Activated CD4-positive, alpha-beta memory T cell treated with anti-CD3 and anti-CD28 coated beads for 36 hours (primary cell): ENCODE results near the gene PGP. TPM values are rescaled to one million over a fixed set of nuclear protein-coding genes. Genes with fewer than 3 reads are reported as not detected.
A peak's percentile ranks its signal among the peaks of the same experiment; 100 is the strongest.

Experiments used
- CTCF ChIA-PET: fragments of 350-600 bp; sonication (Branson Sonifier 250); formaldehyde crosslinking; loops from one replicate; lab custom pipeline; 2021; ENCODE audit warnings: antibody characterized with exemption, inconsistent platforms; lab: Charles Lee
- POLR2A ChIA-PET: fragments of 350-600 bp; sonication (Branson Sonifier 250); formaldehyde crosslinking; loops from one replicate; lab custom pipeline; 2021; ENCODE audit warnings: antibody characterized with exemption; lab: Charles Lee
- DNase-seq: peaks from one replicate; pipeline ENCODE4 v3.0.0-alpha.2; 2020
- H3K27ac Mint-ChIP-seq: one replicate; pipeline ENCODE4 v1.8.0; 2021; ENCODE audit warnings: mixed read lengths
- H3K27me3 Mint-ChIP-seq: one replicate; pipeline ENCODE4 v1.8.0; 2021; ENCODE audit warnings: mixed read lengths
- H3K36me3 Mint-ChIP-seq: one replicate; pipeline ENCODE4 v1.8.0; 2021; ENCODE audit warnings: mixed read lengths
- H3K4me1 Mint-ChIP-seq: one replicate; pipeline ENCODE4 v1.8.0; 2021; ENCODE audit warnings: low read depth, mixed read lengths
- H3K4me3 Mint-ChIP-seq: one replicate; pipeline ENCODE4 v1.8.0; 2021; ENCODE audit warnings: mild to moderate bottlenecking, mixed read lengths
- H3K9me3 Mint-ChIP-seq: one replicate; pipeline ENCODE4 v1.8.0; 2021; ENCODE audit warnings: mixed read lengths
- intact Hi-C: fragments of 100-400 bp; cut with micrococcal nuclease; formaldehyde crosslinking; loops from one replicate; pipeline ENCODE4 v1.15.1; 2023
- total RNA-seq, 2 experiments: library from RNA; stranded (reverse); gene quantifications; one replicate each; pipeline ENCODE4 v1.2.3, GENCODE V29; 2021

PGP gene
- total RNA-seq, 2 experiments from 2014 or later = 19.3 to 19.5 TPM

DNA sequence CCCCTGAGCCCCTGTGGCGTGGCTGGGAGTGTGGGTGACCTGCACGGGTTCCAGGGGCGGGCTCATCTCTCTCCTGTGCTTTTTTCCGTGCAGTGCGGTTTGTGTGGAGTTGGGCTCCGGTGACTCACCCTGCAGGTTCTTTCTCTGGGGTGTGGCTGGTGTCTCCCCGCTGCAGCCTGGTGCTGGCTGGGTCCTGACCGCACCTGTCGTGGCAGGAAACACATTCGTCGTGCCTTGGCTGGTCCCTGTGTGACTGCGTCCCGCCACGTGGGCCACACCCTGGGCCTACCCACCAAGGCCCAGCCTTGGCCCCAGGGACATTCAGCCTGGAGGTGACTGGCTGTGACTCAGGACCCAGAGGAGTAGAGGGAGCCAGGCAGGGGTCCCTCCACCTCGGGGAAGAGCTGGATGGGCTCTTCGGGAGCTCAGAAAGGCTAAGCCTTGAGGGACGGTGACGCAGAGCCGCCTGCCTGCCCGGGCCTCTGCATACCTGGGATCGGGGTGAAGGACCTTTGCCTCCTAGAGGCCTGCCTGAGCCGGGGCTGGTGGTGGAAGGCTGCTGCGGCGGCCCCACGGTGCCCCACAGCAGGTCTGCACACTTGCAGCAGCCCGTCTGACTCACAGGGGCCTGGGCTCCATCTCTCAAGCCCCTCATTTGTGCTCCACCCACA lies 51.3 kb downstream of the PGP start:
- ChIA-PET POLR2A (no interaction called here), CTCF (no interaction called here)
- no peaks in the 10 kb centered on the region for H3K27me3 Mint-ChIP-seq
- intact Hi-C loops = no loop called here
- H3K4me1 Mint-ChIP-seq = peaks cover 6% of the 10 kb centered on the region
- H3K36me3 Mint-ChIP-seq = peaks cover 4% of the 10 kb centered on the region
- H3K9me3 Mint-ChIP-seq = no peaks in the 10 kb centered on the region
- peak; percentile 36 for DNase-seq
- no peak overlapping the region for H3K4me3 Mint-ChIP-seq
- H3K27ac Mint-ChIP-seq = no peak overlapping the region

DNA sequence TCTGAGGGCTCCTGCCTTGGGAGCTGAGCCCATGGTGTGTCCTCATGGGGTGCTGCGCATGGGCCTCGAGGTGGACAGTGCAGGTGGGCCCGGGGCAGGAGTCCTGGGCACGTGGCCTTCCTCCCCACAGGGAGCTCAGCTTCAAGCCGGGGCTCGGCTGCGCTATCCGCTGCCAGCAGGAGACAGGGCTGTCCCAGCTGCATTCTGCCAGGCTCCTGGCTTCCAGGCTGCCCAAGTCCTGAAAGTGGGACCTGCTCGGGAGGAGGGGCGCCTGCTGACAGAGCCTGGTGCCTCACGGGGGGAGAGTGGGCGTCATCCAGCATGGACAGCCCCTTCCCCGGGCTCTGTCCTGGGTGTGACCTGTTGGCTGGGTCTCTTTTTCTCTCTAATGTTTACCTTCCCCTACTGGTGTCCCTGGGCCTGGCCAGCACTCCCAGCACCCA lies 51.9 kb downstream of the PGP start:
- Mint-ChIP-seq H3K4me3 (no peak overlapping the region), H3K27me3 (no peaks in the 10 kb centered on the region), H3K4me1 (peaks cover 10% of the 10 kb centered on the region), H3K9me3 (no peaks in the 10 kb centered on the region), H3K36me3 (peaks cover 4% of the 10 kb centered on the region), H3K27ac (no peak overlapping the region)
- no peak for DNase-seq
- ChIA-PET CTCF (no interaction called here), POLR2A (interaction anchor here (0.6 kb wide), 1 partner anchor 151 kb away, joined by 3 read pairs; no protein-coding TSS in a partner anchor)
- intact Hi-C loops = no loop called here

DNA sequence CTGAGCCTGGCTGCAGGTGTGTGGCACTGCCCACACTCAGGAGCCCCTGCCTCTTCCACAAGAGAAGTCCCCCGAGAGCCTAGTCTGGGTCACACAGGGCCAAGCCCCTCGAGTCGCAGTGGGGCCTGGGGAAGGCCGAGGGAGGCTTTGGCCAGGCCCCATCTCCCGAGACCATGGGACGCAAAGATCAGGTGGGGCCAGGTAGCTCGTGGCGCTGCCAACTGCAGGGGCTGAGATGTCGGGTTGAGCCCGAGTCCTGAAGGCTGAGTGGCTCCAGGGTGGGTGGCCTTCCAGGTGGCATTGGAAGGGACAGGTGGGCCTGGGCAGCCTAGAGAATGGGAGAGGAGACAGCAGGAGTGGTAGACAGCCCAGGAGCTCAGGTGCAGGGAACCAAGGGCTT lies 52.7 kb downstream of the PGP start:
- ChIA-PET CTCF (no interaction called here), POLR2A (no interaction called here)
- Mint-ChIP-seq H3K4me3 (no peak overlapping the region), H3K9me3 (no peaks in the 10 kb centered on the region), H3K27me3 (no peaks in the 10 kb centered on the region), H3K4me1 (peaks cover 18% of the 10 kb centered on the region), H3K36me3 (peaks cover 4% of the 10 kb centered on the region), H3K27ac (peak overlapping the region; percentile 13)
- intact Hi-C loops = no loop called here
- DNase-seq = no peak

Other genes with a start within 250 kb of the PGP start
- gene RNF151, start 248.0 kb downstream of the PGP start, total RNA-seq = not detected
- 10 to 100 TPM; 45.7 to 47.3 TPM for gene TBL3, start 242.8 kb downstream of the PGP start, total RNA-seq
- not detected for gene NOXO1, start 233.4 kb downstream of the PGP start, total RNA-seq
- gene GFER, start 230.6 kb downstream of the PGP start, total RNA-seq = 10 to 100 TPM; 34.4 to 37.5 TPM
- gene SYNGR3, start 224.9 kb downstream of the PGP start, total RNA-seq = 10 to 100 TPM; 11.9 to 12.4 TPM
- gene ZNF598, start 205.0 kb downstream of the PGP start, total RNA-seq = 10 to 100 TPM; 67.2 to 67.6 TPM
- gene NPW, start 195.1 kb downstream of the PGP start, total RNA-seq = 1 to 10 TPM; 1.3 to 2.0 TPM
- gene NHERF2, start 187.9 kb downstream of the PGP start, total RNA-seq = 1 to 10 TPM; 1.1 to 1.4 TPM
- 10 to 100 TPM; 24.3 to 26.2 TPM for gene NTHL1, start 167.0 kb downstream of the PGP start, total RNA-seq
- 10 to 100 TPM; 56.6 to 63.9 TPM for gene TSC2, start 166.9 kb downstream of the PGP start, total RNA-seq
- gene PKD1, start 78.9 kb downstream of the PGP start, total RNA-seq = 10 to 100 TPM; 56.7 to 59.4 TPM
- under 1 TPM in 1 of 2 experiments, not detected in 1; 0.33 TPM for gene RAB26, start 66.2 kb downstream of the PGP start, total RNA-seq
- 10 to 100 TPM; 77.1 to 80.3 TPM for gene TRAF7, start 59.1 kb downstream of the PGP start, total RNA-seq
- under 1 TPM; 0.36 to 0.83 TPM for gene CASKIN1, start 18.2 kb downstream of the PGP start, total RNA-seq
- 10 to 100 TPM; 49.7 to 50.4 TPM for gene MLST8, start 9.4 kb downstream of the PGP start, total RNA-seq
- 1 to 10 TPM; 5.7 to 8.5 TPM for gene BRICD5, start 4.0 kb downstream of the PGP start, total RNA-seq
- gene E4F1, start 8.8 kb upstream of the PGP start, total RNA-seq = 10 to 100 TPM; 19.3 to 19.6 TPM
- gene DNASE1L2, start 21.6 kb upstream of the PGP start, total RNA-seq = under 1 TPM; 0.63 to 0.67 TPM
- gene ECI1, start 36.7 kb upstream of the PGP start, total RNA-seq = 10 to 100 TPM; 50.7 to 52.5 TPM
- gene RNPS1, start 53.3 kb upstream of the PGP start, total RNA-seq = 100 to 1,000 TPM; 292 to 294 TPM
- gene ABCA3, start 125.9 kb upstream of the PGP start, total RNA-seq = 1 to 10 TPM; 6.1 to 6.4 TPM
- 10 to 100 TPM; 53.5 to 54.7 TPM for gene CCNF, start 214.6 kb upstream of the PGP start, total RNA-seq
- 10 to 100 TPM; 23.9 to 24.3 TPM for gene TEDC2, start 245.3 kb upstream of the PGP start, total RNA-seq